ENCODE measurements around the gene FHOD3. TPM values are rescaled to one million over a fixed set of nuclear protein-coding genes. Genes with fewer than 3 reads are reported as not detected.

Gene FHOD3
- total RNA-seq, 1 donor from 2014 or later = 8.9 TPM

GRCh38 chr18:36455931-36456330, 158.4 kb downstream of the FHOD3 start:
- Mint-ChIP-seq H3K4me1 (ENCODE audit: low read depth) (peaks cover 22% of the 10 kb centered on the region), H3K36me3 (ENCODE audit: low read depth) (no peaks in the 10 kb centered on the region), H3K9me3 (ENCODE audit: low read depth) (no peaks in the 10 kb centered on the region), H3K4me3 (ENCODE audit: unreplicated experiment) (no peak overlapping the region), H3K27ac (ENCODE audit: unreplicated experiment) (no peak overlapping the region), H3K27me3 (ENCODE audit: low read depth) (no peaks in the 10 kb centered on the region)
- TF ChIP-seq CTCF (IDR thresholded peaks at IDR 0.05) = no peak
- DNase-seq (ENCODE audit: low spot score) = no peak

- no peak overlapping the region for H3K27ac Mint-ChIP-seq (ENCODE audit: unreplicated experiment)
- H3K4me3 Mint-ChIP-seq (ENCODE audit: unreplicated experiment) = no peak overlapping the region
- H3K4me1 Mint-ChIP-seq (ENCODE audit: low read depth) = peaks cover 18% of the 10 kb centered on the region
- no peaks in the 10 kb centered on the region for H3K36me3 Mint-ChIP-seq (ENCODE audit: low read depth)
- H3K27me3 Mint-ChIP-seq (ENCODE audit: low read depth) = no peaks in the 10 kb centered on the region
- no peak for TF ChIP-seq CTCF (IDR thresholded peaks at IDR 0.05)
- no peaks in the 10 kb centered on the region for H3K9me3 Mint-ChIP-seq (ENCODE audit: low read depth)
- DNase-seq (ENCODE audit: low spot score) = no peak
Measured at GRCh38 chr18:36456622-36457021, 159.1 kb downstream of the FHOD3 start.

GRCh38 chr18:36457683-36458082, 160.2 kb downstream of the FHOD3 start:
- Mint-ChIP-seq H3K27ac (ENCODE audit: unreplicated experiment) (no peak overlapping the region), H3K4me3 (ENCODE audit: unreplicated experiment) (no peak overlapping the region), H3K36me3 (ENCODE audit: low read depth) (no peaks in the 10 kb centered on the region), H3K4me1 (ENCODE audit: low read depth) (peaks cover 15% of the 10 kb centered on the region), H3K9me3 (ENCODE audit: low read depth) (no peaks in the 10 kb centered on the region), H3K27me3 (ENCODE audit: low read depth) (no peaks in the 10 kb centered on the region)
- DNase-seq (ENCODE audit: low spot score) = no peak
- TF ChIP-seq CTCF (IDR thresholded peaks at IDR 0.05) = no peak

GRCh38 chr18:36458306-36458705, 160.8 kb downstream of the FHOD3 start:
- H3K27ac Mint-ChIP-seq (ENCODE audit: unreplicated experiment) = no peak overlapping the region
- no peak for DNase-seq (ENCODE audit: low spot score)

GRCh38 chr18:36459203-36459602, 161.7 kb downstream of the FHOD3 start:
- H3K4me3 Mint-ChIP-seq (ENCODE audit: unreplicated experiment) = no peak overlapping the region
- TF ChIP-seq CTCF (IDR thresholded peaks at IDR 0.05) = no peak
- peaks cover 10% of the 10 kb centered on the region for H3K4me1 Mint-ChIP-seq (ENCODE audit: low read depth)
- no peak for DNase-seq (ENCODE audit: low spot score)
- H3K27me3 Mint-ChIP-seq (ENCODE audit: low read depth) = no peaks in the 10 kb centered on the region
- H3K9me3 Mint-ChIP-seq (ENCODE audit: low read depth) = no peaks in the 10 kb centered on the region
- H3K27ac Mint-ChIP-seq (ENCODE audit: unreplicated experiment) = no peak overlapping the region
- no peaks in the 10 kb centered on the region for H3K36me3 Mint-ChIP-seq (ENCODE audit: low read depth)

More at GRCh38 chr18:36458306-36458705, 160.8 kb downstream of the FHOD3 start:
- Mint-ChIP-seq H3K4me3 (ENCODE audit: unreplicated experiment) (no peak overlapping the region), H3K4me1 (ENCODE audit: low read depth) (peaks cover 10% of the 10 kb centered on the region), H3K36me3 (ENCODE audit: low read depth) (no peaks in the 10 kb centered on the region), H3K9me3 (ENCODE audit: low read depth) (no peaks in the 10 kb centered on the region), H3K27me3 (ENCODE audit: low read depth) (no peaks in the 10 kb centered on the region)
- TF ChIP-seq CTCF (IDR thresholded peaks at IDR 0.05) = no peak

Measured in chondrocyte (in vitro differentiated cells).